Measurements from ENCODE around the gene CLK3. TPM values are rescaled to one million over a fixed set of nuclear protein-coding genes. Genes with fewer than 3 reads are reported as not detected.

Gene CLK3
- total RNA-seq, 1 donor from 2014 or later, result 73.6 TPM

DNA sequence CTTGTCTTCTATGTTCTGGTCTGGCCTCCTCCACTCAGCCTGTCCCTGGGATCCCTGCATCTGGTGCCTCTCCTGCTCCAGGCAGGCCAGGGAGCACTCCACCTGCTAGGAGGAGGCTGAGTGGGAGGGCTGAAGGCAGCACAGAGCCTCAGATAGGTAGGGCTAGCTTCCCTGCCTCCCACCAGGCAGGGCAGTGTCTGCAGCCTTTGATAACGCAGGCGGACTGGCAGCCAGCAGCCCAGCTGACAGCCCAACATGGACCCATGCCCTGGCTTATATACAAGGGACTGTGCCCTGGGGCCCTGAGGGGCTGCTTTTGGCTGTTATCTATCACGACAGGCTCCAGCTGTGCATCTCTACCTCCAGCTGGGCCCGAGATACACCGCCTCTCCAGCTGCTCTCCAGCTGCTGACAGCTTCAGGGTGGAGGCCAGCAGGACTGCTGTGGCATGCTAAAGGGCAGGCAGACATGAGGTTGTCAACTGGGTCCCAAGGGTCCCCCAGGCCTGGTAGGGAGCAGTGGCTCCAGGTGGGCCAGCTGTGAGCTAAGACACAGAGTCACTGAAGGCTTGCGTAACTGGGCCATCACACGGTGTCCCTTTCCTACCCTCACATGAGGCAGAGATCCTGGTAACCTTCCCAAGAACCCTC lies 5.2 kb upstream of the CLK3 start:
- Mint-ChIP-seq H3K27me3 (peaks cover 4% of the 10 kb centered on the region), H3K4me1 (ENCODE audit: unreplicated experiment) (no peaks in the 10 kb centered on the region), H3K4me3 (no peak overlapping the region), H3K9me3 (no peaks in the 10 kb centered on the region), H3K36me3 (no peaks in the 10 kb centered on the region), H3K27ac (no peak overlapping the region)
- DNase-seq (ENCODE audit: extremely low spot score, unreplicated experiment), result no peak
- TF ChIP-seq, protein P1, sequence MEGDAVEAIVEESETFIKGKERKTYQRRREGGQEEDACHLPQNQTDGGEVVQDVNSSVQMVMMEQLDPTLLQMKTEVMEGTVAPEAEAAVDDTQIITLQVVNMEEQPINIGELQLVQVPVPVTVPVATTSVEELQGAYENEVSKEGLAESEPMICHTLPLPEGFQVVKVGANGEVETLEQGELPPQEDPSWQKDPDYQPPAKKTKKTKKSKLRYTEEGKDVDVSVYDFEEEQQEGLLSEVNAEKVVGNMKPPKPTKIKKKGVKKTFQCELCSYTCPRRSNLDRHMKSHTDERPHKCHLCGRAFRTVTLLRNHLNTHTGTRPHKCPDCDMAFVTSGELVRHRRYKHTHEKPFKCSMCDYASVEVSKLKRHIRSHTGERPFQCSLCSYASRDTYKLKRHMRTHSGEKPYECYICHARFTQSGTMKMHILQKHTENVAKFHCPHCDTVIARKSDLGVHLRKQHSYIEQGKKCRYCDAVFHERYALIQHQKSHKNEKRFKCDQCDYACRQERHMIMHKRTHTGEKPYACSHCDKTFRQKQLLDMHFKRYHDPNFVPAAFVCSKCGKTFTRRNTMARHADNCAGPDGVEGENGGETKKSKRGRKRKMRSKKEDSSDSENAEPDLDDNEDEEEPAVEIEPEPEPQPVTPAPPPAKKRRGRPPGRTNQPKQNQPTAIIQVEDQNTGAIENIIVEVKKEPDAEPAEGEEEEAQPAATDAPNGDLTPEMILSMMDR (conservative IDR thresholded peaks at IDR 0.05), result no peak

DNA sequence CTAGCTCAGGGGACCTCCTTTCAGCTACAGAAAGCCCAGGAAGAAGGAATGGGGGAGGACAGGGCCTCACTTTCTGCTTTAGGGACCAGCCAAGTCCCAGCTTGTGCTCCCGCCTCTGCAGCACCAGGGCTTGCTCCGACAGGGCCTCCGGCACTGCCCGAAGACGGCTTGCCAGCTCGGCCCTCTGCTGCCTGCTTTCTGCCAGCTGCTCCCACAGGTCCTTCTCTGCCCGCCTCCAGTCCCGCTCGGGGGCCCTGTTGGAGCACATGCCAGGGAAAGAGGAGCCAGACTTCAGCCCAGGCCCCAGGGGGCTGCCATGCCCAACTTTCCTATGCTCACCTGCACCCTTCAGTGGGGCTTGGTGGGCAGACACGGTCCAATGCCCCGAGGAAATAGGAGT lies 4.3 kb upstream of the CLK3 start:
- peaks cover 4% of the 10 kb centered on the region for H3K27me3 Mint-ChIP-seq
- TF ChIP-seq, protein P1 (conservative IDR thresholded peaks at IDR 0.05), result no peak
- no peaks in the 10 kb centered on the region for H3K36me3 Mint-ChIP-seq
- DNase-seq (ENCODE audit: extremely low spot score, unreplicated experiment), result no peak
- no peak overlapping the region for H3K27ac Mint-ChIP-seq
- no peak overlapping the region for H3K4me3 Mint-ChIP-seq
- peaks cover under 1% of the 10 kb centered on the region for H3K4me1 Mint-ChIP-seq (ENCODE audit: unreplicated experiment)
- H3K9me3 Mint-ChIP-seq, result no peaks in the 10 kb centered on the region

DNA sequence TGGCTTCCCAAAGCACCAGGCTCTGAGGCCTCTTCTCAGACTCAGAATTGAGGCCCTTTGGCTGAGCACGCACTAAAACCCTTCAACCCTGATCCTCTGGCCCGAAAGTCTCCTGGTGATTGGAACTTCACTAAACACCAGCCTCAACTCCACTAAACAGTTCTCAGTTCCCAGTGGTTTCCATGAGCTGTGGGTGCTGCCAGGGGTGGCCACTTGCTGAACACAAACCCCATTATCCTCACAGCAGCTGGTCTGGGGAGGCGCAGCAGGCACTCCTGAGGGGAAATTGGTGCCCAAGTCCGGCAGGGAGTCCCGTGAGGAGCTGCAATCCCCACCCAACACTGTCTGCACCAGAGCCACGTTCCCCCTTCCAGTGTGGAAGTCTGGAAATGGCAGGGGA lies 3.8 kb upstream of the CLK3 start:
- peaks cover 4% of the 10 kb centered on the region for H3K27me3 Mint-ChIP-seq
- peaks cover 6% of the 10 kb centered on the region for H3K4me1 Mint-ChIP-seq (ENCODE audit: unreplicated experiment)
- no peaks in the 10 kb centered on the region for H3K9me3 Mint-ChIP-seq
- DNase-seq (ENCODE audit: extremely low spot score, unreplicated experiment), result no peak
- H3K36me3 Mint-ChIP-seq, result no peaks in the 10 kb centered on the region
- H3K4me3 Mint-ChIP-seq, result no peak overlapping the region
- H3K27ac Mint-ChIP-seq, result no peak overlapping the region
- TF ChIP-seq, protein P1 (conservative IDR thresholded peaks at IDR 0.05), result no peak

DNA sequence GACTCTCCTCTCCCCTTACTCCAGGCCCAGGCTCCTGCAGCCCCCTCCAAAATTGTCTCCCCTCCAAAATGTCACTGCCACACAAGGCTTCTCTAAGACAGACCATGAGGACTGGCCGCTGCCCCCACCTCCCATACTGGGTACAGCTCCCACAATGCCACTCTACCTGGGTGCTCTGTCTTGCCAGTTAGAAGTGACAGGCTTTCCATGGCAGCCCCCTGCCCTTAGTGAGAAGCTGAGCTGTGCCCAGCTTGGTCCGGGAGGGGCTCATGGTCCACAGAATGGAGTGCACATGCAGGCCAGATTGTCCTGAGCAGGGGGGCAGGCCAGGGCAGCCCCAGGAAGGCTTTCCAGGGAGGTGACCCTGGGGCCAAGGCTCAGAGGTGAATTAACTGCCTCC lies 3.0 kb upstream of the CLK3 start:
- Mint-ChIP-seq H3K4me3 (peak overlapping the region; percentile 83), H3K27ac (peak overlapping the region; percentile 75), H3K4me1 (ENCODE audit: unreplicated experiment) (peaks cover 14% of the 10 kb centered on the region), H3K27me3 (peaks cover 4% of the 10 kb centered on the region), H3K9me3 (no peaks in the 10 kb centered on the region), H3K36me3 (no peaks in the 10 kb centered on the region)
- TF ChIP-seq, protein P1 (conservative IDR thresholded peaks at IDR 0.05), result no peak
- DNase-seq (ENCODE audit: extremely low spot score, unreplicated experiment), result no peak

DNA sequence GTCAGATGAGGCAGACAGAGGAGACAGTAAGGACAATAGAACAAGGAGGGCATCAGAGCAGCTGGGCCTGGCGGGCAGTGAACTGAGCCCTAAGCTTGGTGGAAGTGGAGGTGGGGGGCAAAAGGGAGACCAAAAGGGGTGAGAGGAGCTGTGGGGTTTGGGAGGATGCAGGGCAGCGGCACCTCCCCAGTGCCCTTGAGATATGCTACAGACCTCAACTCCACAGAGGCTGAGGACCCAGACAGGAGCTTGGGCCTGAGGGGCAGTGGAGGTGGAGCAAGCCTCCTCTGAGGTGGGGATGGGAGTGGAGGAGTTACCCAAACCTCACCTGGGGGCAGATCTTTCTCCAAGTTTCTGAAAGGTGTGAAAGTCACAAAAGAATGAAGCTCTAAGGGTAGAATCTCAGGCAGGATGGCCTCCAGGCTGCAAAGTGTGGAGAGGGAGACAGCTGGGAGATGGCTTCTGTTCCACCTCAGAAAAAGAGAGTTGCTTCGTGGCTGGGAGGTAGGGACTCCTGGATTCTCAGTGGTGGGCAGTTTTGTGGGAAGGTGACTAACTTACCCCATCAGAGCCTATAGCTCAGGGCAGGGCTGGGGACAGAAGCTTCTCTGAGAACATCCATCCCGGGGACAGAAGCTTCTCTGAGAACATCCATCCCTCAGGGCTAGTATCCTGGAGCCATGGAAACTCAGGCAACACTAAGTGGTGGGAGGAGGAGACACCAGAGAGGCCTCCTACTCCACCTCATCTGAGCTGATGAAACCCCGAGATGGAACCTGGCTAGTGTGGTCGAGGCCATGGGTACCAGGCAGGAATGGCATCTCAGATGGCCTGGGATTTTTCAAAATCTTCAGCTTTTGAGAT lies 2.3 kb upstream of the CLK3 start:
- peak overlapping the region; percentile 83 for H3K4me3 Mint-ChIP-seq
- no peak for DNase-seq (ENCODE audit: extremely low spot score, unreplicated experiment)
- H3K27me3 Mint-ChIP-seq, result peaks cover 4% of the 10 kb centered on the region
- no peaks in the 10 kb centered on the region for H3K36me3 Mint-ChIP-seq
- H3K4me1 Mint-ChIP-seq (ENCODE audit: unreplicated experiment), result peaks cover 20% of the 10 kb centered on the region
- H3K9me3 Mint-ChIP-seq, result no peaks in the 10 kb centered on the region
- H3K27ac Mint-ChIP-seq, result peak overlapping the region; percentile 75
- TF ChIP-seq, protein P1 (conservative IDR thresholded peaks at IDR 0.05), result no peak
